Adipose tissue (tissue), 3 donors: ENCODE data around the gene CCDC159. TPM values are rescaled to one million over a fixed set of nuclear protein-coding genes. Genes with fewer than 3 reads are reported as not detected.
"Not testable (repeated sequence)": the region's sequence is repeated elsewhere in the genome, so short reads cannot be mapped to it uniquely, and the experiment has no call there.

ENCODE experiments used
- H3K27ac ChIP-seq: one replicate; pipeline ENCODE4 v1.5.1; 2013; ENCODE audit warnings: low read depth, low read length
- WGBS, 3 donors: extraction: QIAGEN DNeasy Blood & Tissue Kit; methylation state at CpG; one replicate each; pipeline ENCODE4 v1.1.7; 2013; 5-methylcytosine and 5-hydroxymethylcytosine counted together
- polyA plus RNA-seq, 3 donors: library from polyadenylated mRNA; stranded (reverse); fragments of 200-250 nt; gene quantifications; one replicate each; pipeline ENCODE4 v1.2.3, GENCODE V29; 2013
- donor health status: healthy with polysubstance abuse.
- donor health status: Bipolar disorder and iron deficiency.
- donor health status: healthy.

CCDC159 gene, protein sequence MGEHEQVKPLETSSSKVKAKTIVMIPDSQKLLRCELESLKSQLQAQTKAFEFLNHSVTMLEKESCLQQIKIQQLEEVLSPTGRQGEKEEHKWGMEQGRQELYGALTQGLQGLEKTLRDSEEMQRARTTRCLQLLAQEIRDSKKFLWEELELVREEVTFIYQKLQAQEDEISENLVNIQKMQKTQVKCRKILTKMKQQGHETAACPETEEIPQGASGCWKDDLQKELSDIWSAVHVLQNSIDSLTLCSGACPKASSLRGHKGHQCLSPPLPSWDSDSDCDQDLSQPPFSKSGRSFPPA
- polyA plus RNA-seq = 10 to 100 TPM; 15.8 to 43.5 (median 20.9) TPM

DNA sequence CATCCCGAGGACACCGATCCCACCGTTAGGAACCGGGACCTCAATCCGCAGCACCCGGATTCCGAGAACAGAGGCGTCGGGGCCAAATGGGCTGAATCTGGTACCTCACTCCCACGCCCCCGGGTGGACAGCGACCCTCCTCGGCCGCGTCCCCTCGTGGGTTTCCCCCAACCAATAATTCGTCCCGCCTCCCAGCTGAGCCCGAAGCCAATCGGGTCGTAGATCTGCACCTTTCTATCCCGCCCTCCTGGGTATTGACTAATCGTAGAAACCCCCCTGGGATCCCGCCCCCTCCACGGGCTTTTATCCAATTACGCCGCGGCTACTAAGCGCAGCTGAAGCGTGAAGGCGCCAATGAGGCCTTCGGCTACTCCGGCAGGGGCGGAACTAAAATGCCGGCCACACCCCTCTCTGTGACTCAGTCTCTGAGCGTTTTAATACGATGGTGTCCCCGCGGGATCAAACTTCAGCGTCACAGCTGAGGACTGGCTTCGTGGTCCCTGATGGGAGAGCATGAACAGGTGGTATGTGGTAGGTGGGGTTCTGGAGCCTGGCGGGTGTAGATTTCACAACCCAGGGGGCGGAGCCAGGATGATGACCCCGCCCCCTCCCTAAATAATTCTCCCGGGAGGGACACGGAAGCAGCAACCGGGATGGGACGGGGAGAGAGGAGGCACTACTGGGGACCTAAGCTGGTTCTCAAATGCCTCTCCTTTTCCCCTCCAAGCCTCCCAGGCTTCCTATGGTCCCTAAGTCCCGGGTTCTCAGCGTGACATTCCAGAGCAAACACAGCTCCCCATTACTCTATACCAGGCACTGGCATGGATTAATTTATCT is at the start of gene CCDC159, which contains the start of gene TMEM205:
Gene CCDC159, plus strand, starts transcription at position 416 of the 837 bp plus-strand sequence. Its CDS starts 88 bp downstream, at position 504.
Gene TMEM205, minus strand, starts transcription at position 165 of the 837 bp plus-strand sequence. CDS start 649 bp downstream, outside the sequence.
- WGBS, 3 donors = 0 to 1% (median 0%) methylated on average over 49 to 50 of the region's 50 CpGs
- H3K27ac ChIP-seq = no peak within 1 kb of the TSS

DNA sequence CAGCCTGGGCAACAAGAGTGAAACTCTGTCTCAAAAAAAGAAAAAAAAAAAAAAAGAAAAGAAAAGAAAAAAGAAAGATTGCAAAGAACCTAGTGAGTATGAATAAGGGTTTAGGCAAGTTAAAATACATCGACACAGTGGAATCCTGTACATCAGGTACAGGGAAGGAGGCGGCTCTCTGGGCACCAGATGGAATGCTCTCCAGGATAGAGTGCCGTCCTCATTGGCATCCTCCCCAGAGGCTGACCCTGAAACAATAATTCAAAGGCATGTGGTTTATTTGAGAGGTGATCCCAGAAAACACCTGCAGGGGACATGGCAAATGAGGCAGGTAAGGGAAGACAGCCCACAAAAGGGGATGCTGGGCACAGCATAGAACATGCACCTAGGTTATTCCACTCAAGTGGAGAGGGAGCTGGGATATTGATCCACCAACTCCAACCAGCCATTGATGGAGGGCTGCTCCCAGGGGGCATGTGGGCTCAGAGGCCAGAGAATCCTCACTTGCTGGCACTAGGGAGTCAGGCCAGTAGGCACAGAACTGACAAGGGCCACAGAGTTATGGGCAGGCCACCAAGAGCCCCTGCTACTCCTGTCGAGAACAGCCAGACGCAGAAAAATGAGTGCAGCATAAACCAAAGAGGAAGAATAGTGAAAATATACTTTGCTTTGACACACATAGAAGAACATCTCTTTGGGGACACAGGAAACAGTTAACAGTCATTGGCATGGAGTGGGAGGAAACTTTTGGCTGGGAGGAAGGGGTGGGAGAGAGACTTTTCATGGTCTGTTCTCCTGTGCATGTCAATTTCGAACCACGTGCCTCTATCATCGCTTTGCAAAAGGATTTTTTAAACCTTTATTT is 46.1 kb upstream of the CCDC159 start:
- H3K27ac ChIP-seq = no peak overlapping the region
- 58 to 73% (median 62%) methylated on average over 8 of the region's 8 CpGs for WGBS, 3 donors

DNA sequence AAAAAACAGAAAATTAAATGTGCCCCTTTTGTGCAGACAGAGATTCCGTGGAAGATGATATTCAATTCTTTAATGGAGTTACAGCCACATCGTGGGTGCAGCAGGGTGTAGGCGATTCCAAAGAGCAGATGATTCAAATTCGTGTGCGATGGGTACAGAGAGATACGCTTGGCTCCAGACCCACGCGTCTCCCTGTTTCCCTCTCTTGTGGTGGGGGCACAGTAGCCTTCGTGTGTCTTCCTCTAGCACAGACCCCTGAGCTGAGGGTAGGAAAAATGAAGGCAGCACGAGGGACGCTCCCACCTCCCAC is 45.6 kb upstream of the CCDC159 start:
- WGBS, 3 donors = 78 to 86% (median 83%) methylated on average over 11 of the region's 11 CpGs
- no peak overlapping the region for H3K27ac ChIP-seq

DNA sequence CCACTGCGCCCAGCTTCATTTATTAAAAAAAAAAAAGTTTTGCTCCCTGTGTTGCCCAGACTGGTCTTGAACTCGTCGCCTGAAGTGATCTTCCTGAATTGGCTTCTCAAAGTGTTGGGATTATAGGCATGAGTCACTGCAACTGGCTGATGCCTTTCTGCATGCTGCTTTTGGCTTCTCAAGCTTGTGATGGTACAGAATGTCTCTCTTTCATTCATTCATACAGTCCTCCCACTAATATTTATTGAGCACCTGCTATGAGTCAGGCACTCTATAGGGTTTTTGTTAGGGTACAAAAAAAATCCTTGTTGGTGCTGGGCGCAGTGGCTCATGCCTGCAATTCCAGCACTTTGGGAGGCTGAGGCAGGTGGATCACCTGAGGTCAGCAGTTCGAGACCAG is 41.4 kb upstream of the CCDC159 start:
- 91 to 94% (median 93%) methylated on average over 5 of the region's 5 CpGs for WGBS, 3 donors
- no peak overlapping the region for H3K27ac ChIP-seq

DNA sequence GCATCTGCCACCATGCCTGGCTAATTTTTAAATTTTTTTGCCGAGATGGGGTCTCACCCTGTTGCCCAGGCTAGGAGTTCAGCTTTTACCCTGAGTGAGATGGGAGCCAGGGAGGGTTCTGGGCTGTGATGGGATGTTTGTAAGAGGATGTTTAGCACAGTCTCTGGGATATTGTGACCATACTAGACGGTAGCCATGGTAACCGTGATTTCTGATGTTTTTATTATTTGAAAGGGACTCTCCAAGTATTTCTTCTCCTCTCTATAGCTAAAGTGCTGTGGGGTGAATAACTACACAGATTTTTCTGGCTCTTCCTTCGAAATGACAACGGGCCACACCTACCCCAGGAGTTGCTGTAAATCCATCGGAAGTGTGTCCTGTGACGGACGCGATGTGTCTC is 40.0 kb upstream of the CCDC159 start:
- 76 to 89% (median 80%) methylated on average over 9 of the region's 9 CpGs for WGBS, 3 donors
- no peak overlapping the region for H3K27ac ChIP-seq

DNA sequence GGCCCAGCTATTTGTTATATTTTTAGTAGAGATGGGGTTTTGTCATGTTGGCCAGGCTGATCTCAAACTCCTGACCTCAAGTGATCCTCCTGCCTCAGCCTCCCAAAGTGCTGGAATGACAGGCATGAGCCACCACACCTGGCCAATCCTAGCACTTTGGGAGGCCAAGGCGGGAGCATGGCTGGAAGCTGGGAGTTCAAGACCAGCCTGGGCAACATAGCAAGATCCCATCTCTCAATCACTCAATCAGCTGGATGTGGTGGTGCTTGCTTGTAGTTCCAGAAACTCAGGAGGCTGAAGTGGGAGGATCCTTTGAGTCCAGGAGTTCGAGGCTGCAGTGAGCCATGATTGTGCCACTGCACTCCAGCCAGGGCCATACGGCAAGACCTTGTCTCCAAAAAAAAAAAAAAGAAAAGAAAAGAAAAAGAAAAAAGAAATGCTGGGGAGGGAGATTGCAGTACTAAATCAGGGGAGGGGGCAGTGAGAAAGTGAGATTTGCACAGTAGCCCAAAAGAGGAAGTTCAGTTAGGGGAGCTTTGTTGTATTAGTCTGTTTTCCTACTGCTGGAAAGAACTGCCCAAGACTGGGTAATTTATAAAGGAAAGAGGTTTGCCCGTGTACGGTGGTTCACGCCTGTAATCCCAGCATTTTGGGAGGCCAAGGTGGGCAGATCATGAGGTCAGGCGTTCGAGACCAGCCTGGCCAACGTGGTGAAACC is 25.9 kb upstream of the CCDC159 start:
- 55 to 83% (median 63%) methylated on average over 9 of the region's 9 CpGs for WGBS, 3 donors
- H3K27ac ChIP-seq = not testable (repeated sequence)

DNA sequence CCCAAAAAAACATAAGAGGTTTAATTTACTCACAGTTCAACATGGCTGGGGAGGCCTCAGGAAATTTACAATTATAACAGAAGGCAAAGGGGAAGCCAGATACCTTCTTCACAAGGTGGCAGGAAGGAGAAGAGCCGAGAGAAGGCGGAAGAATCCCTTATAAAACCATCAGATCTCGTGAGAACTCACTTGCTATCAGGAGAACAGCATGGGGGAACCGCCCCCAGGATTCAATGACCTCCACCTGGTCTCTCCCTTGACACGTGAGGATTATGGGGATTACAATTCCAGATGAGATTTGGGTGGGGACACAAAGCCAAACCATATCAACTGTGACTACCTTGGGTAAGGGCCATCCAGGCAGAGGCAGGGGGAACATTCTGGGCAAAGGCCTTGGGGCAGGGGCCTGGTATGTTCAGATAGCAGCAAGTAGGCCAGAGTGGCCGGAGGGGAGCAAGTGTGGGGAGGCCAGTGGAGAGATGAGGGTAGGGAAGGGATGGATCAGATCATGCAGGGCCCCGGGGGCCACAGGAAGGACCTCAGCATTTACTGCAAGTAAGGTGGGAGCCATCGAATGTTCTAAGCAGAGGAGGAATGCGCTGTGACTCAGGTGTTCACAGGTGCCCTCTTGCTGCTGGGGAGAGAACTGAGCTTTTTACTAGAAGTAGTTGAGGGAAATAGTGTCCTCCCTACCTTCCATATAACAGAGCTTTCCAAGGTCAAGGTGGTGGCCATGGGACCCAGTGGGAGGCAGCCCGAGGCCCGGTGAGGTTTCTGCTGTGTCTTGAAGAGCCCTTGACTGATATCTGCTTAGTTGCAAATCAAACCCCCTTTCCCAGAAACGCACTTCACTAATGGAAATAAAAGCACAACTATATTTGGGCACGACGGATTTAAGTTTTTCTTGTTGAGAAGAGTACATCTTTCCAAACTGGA is 24.9 kb upstream of the CCDC159 start:
- H3K27ac ChIP-seq = no peak overlapping the region
- 62 to 72% (median 66%) methylated on average over 14 of the region's 14 CpGs for WGBS, 3 donors

DNA sequence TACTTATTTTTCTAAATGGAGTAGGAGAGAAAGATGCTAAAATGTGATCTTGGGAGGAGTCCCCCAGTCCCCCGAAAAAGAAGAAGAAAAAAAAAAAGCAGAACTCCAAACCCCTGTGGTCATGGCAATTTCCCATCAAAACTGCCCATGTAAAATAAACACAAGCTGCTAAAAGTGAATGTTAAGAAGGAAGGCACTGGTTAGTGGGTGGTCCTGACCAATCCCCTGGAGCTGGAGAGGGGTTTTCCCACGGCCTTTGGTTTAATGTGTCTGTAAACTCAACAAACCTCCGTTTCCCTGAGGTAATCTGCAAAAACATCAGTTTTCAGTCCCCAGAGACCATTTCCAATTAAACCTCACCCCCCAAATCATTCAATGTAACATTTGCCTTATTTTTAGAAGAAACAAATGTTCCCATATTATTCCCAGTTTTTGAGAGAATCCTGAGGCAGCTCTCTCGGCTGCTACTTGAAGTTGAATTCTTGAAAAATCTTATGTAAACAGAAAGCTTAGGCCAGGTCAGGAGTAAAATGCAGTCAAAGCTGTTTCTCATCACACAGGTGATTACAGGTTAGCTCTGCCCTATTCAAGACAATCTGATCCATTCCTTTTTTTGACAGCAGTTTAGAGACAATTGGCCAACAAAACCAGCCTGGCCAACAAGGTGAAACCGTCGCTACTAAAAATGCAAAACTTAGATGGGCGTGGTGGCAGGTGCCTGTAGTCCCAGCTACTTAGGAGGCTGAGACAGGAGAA is 23.9 kb upstream of the CCDC159 start:
- WGBS, 3 donors = 37 to 53% (median 51%) methylated on average over 7 of the region's 7 CpGs
- no peak overlapping the region for H3K27ac ChIP-seq

DNA sequence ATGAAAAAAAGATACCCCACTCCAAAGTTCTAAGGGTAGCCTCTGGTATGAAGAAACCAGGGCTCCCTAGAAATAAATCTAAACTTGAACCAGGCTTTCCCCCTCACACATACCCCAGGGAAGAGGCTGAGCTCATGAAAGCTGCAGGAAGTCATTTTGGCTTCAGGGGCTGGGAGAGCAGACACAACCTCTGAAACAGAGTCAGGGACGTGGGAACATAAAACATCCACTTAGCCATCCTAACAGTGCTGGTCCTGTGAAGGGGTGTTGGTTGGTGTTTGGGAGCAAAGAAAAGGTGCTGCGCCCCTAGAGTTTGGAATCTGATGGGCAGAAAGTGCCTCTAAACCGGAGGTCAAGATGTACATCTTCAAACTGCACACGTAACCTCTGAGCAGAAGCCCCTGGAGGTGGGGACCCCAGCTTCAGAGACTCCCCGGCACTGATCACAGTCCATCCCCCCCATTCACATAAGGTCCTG is 22.7 kb upstream of the CCDC159 start:
- WGBS, 3 donors = 48 to 69% (median 49%) methylated on average over 5 of the region's 5 CpGs
- H3K27ac ChIP-seq = peak overlapping the region; percentile 86

DNA sequence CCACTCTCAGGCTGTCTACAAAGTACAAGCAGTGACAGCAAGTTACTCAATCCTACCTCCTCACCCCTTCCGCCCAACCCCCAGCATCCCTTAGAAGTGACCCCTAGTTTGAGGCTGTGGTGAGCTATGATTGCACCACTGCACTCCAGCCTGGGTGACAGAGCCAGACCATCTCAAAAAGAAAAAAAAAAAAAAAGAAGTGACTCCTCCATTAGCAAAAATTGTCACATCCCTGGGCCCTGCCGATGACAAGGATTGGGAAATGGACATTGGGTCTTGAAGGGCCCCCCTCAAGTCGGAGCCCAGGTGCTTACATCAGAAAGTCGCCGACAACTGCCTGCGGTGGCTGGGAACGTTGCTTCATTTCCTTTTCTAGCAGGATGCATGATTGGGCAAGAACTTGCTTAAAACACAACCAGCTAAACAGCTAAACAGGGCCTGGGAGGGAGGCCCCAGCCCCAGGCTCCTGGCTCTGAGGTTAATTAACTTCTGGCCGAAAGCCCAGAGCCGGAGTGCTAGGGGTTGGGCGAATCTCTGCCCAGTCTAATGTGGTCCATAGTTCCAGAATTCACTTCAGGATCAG is 22.1 kb upstream of the CCDC159 start:
- 3 to 27% (median 5%) methylated on average over 10 of the region's 10 CpGs for WGBS, 3 donors
- H3K27ac ChIP-seq = no peak overlapping the region

DNA sequence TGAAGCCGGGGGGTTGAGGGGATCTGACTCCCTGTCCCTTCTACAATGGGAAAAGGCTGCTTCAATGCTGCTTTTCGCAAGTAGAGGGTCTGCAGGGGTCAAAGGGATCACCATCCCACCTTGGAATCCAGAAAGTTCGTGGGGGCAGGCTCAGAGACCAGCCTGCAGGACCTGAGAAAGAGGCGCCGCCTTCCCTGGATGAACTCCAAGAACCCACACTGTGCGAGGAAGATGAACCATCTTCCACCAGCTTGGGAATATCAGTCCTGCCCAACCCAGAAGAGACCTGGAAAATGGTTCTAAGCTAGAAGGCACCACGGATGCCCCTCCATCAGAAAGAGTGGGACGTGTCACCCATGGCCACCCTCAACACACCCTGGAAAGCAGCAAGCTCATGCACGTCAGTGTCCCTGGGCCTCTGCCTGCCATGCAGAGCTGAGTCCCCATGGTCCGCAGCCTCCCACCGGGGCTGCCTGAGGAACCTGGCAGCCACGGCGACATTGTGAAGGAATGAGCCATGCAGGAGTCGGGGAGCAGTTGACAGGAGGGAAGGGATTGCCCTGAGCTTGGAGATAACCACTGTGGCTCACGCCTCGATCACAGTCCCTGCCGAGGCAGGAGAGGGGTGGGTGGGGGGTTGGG is 21.4 kb upstream of the CCDC159 start:
- 59 to 69% (median 69%) methylated on average over 17 of the region's 17 CpGs for WGBS, 3 donors
- no peak overlapping the region for H3K27ac ChIP-seq

DNA sequence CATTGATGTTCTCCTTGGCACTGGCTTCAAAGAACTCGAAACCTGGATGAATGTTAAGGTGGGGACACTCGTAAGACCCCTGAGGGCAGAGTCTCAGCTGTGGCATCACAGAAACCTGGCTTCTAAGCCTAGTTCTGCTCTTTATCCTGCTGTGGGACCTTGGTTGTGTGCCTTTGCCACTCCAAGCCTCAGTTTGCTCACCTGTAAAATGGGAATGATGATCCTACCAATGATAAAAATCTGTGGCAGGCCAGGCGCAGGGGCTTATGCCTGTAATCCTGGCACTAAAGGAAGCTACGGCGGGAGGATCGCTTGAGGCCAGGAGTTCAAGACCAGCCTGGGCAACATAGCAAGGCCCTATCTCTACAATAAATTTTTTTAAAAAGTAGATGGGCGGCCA is 20.8 kb upstream of the CCDC159 start:
- WGBS, 3 donors = 87 to 96% (median 89%) methylated on average over 7 of the region's 7 CpGs
- no peak overlapping the region for H3K27ac ChIP-seq

DNA sequence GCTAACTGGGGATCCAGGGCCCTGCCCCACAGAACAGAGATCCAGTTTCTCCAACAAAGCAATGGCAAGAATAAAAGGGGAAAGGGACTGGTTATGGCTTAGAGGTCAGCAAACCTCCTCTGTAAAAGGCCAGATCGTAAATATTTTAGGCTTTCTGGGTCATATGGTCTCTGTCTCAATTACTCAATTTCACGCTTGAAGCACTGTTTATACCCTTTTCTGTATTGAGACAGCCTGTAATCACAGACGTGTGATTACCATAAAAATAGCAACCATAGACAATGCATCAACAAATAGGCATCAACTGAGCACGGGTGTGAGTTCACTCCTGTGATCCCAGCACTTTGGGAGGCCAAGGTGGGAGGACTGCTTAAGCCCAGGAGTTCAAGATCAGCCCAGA is 16.2 kb upstream of the CCDC159 start:
- H3K27ac ChIP-seq = no peak overlapping the region
- 74 to 81% (median 74%) methylated on average over 4 of the region's 4 CpGs for WGBS, 3 donors

DNA sequence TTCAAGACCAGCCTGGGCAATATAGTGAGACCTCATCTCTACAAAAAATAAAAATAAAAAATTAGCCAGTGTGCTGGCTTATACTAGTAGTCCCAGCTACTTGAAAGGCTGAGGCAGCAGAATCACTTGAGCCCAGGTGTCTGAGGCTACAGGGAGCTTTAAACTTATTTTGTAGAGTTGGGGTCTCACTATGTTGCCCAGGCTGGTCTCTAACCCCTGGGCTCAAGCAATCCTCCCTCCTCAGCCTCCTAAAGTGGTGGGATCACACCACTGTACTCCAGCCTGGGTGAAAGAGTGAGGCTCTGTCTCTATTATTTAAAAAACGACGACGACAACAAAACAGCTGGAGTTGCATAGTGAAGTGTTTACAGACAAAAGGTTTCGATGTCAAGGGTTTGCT is 14.8 kb upstream of the CCDC159 start:
- 87 to 96% (median 88%) methylated on average over 4 of the region's 4 CpGs for WGBS, 3 donors
- H3K27ac ChIP-seq = no peak overlapping the region

DNA sequence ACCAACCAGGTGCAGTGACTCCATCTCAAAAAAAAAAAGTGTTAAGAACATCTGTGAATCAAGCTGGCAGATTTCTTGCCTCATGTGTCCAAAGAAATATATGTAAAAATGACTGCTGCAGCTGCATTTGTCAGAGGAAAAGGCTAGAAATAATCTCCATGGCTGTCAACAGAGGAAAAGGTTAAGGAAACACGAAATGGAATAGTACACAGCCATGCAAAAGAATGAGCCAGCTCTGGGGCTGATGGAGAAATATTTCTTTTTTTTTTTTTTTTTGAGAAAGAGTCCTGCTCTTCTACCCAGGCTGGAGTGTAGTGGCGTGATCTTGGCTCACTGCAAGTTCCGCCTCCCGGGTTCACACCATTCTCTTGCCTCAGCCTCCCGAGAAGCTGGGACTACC is 13.5 kb upstream of the CCDC159 start:
- H3K27ac ChIP-seq = no peak overlapping the region
- WGBS, 3 donors = 90 to 95% (median 94%) methylated on average over 5 of the region's 5 CpGs

DNA sequence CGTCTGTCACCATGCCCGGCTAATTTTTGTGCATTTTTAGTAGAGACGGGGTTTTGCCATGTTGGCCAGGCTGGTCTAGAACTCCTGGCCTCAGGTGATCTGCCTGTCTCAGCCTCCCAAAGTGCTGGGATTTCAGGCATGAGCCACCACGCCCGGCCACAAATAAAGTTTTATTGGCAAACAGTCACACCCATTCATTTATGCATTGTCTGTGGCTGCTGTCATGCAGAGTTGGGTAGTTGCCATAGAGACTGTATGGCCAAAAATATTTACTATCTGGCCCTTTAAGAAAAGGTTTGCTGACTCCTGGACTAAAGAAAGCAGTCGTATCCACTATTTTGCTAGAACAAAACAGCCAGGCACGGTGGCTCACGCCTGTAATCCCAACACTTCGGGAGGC is 12.5 kb upstream of the CCDC159 start:
- WGBS, 3 donors = 85 to 89% (median 88%) methylated on average over 9 of the region's 9 CpGs
- H3K27ac ChIP-seq = not testable (repeated sequence)
